ENCODE measurements around the gene ATP10A. TPM values are rescaled to one million over a fixed set of nuclear protein-coding genes. Genes with fewer than 3 reads are reported as not detected.

Gene ATP10A
- polyA plus RNA-seq, 1 donor (not counting 4 experiments of a cell fraction or from before 2014, with no cell fraction given) = not detected

DNA sequence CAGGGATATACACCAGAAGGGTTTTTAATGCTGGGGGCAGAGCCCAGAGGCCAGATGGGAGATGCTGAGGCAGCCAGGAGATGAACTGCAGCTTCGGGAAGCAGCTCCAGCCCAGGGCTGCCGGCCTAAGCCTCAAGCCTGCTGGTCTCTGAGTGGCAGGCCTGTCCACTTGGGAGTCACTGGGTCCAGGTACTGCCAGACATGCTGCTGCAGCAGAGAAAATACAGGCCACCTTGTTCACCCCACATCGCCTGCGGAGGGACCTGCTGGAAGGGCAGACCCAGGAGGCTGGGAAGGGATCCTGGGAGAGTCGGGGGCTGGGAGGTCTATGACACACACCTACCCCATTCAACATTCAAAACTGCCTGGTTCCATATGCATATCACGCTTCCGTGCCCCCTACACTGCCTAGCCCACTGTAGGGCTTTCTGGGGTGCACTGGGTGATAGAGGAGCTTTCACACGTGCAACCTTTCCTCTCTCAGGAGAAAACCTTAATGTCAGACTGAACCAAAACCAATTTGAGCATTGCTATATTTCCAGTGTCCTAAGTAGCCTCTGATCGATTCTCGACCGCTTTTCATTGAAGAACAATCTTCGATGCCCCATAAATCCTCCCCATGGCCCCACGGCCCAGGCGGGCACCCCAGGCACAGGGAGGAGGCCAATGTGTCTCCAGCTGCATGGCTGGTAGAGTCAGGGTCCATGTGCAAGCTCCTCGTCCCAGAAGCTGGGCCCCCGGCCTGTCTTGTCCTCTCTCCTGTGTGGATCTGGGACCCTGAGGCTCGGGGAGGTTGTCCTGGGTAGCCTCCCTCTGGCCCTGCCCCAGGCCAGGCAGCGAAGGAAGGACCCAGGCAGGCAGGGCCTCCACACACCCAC is 147.4 kb downstream of the ATP10A start:
- Histone ChIP-seq H2AFZ (ENCODE audit: control insufficient read depth, low read length) (no peak overlapping the region), H3K27me3 (ENCODE audit: control insufficient read depth, extremely low read depth, insufficient read depth, low read length) (no peaks in the 10 kb centered on the region), H3K9me1 (ENCODE audit: control insufficient read depth, extremely low read depth, insufficient read depth, low read length) (no peaks in the 10 kb centered on the region), H4K20me1 (ENCODE audit: control insufficient read depth, extremely low read depth, insufficient read depth, low read length) (no peaks in the 10 kb centered on the region), H3K79me2 (ENCODE audit: control insufficient read depth, insufficient read depth, low read length) (no peaks in the 10 kb centered on the region), H3K4me1 (ENCODE audit: control insufficient read depth, extremely low read depth, insufficient read depth, low read length) (no peaks in the 10 kb centered on the region), H3K27ac (ENCODE audit: control insufficient read depth, insufficient read depth, low read length) (no peak overlapping the region), H3K9ac (ENCODE audit: control insufficient read depth, extremely low read depth, insufficient read depth, low read length) (no peak overlapping the region), H3K36me3 (ENCODE audit: control insufficient read depth in 2 of 2, extremely low read depth in 1 of 2, insufficient read depth in 2 of 2, low read length in 2 of 2) (no peaks in the 10 kb centered on the region), H3K4me2 (ENCODE audit: control insufficient read depth, extremely low read depth, insufficient read depth, low read depth, low read length) (no peak overlapping the region), H3K4me3 (ENCODE audit: control insufficient read depth in 2 of 3, extremely low read depth in 1 of 3, insufficient read depth in 2 of 3, low read depth in 1 of 3, low read length in 3 of 3) (no peak overlapping the region), H3K9me3 (ENCODE audit: control insufficient read depth, low read depth, low read length) (peaks cover 15% of the 10 kb centered on the region)
- DNase-seq (ENCODE audit: low read depth, low spot score) (no peak), FAIRE-seq (no peak)
- dilution Hi-C loops (cut with MboI; ENCODE audit: extremely low pct_ligation_motif_present, low sequenced_read_pairs) = no loop called here
- TF ChIP-seq EZH2 (IDR thresholded peaks at IDR 0.05; ENCODE audit: low read length) = no peak
- TF ChIP-seq, protein P1, sequence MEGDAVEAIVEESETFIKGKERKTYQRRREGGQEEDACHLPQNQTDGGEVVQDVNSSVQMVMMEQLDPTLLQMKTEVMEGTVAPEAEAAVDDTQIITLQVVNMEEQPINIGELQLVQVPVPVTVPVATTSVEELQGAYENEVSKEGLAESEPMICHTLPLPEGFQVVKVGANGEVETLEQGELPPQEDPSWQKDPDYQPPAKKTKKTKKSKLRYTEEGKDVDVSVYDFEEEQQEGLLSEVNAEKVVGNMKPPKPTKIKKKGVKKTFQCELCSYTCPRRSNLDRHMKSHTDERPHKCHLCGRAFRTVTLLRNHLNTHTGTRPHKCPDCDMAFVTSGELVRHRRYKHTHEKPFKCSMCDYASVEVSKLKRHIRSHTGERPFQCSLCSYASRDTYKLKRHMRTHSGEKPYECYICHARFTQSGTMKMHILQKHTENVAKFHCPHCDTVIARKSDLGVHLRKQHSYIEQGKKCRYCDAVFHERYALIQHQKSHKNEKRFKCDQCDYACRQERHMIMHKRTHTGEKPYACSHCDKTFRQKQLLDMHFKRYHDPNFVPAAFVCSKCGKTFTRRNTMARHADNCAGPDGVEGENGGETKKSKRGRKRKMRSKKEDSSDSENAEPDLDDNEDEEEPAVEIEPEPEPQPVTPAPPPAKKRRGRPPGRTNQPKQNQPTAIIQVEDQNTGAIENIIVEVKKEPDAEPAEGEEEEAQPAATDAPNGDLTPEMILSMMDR (optimal IDR thresholded peaks at IDR 0.05 in 1 of 3, IDR thresholded peaks at IDR 0.05 in 1 of 3, conservative IDR thresholded peaks at IDR 0.05 in 1 of 3; ENCODE audit: extremely low read depth in 1 of 3, insufficient read depth in 2 of 3, low read length in 3 of 3) = no peak

DNA sequence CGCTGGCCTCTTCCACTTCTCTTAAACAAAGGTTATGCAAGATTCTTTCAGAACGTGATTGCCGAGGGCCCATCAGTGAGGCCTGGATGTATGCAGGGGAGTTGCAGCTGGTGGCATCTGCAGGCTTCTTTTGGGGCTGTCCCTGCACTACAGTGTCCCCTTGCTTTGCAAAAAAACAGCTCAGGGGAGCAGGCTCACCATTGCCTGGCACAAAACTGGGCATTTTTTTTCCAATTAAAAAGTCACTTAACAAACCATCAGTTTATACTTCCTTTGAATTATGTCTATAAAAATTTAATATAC is 148.6 kb downstream of the ATP10A start:
- Histone ChIP-seq H3K27ac (ENCODE audit: control insufficient read depth, insufficient read depth, low read length) (no peak overlapping the region), H3K4me1 (ENCODE audit: control insufficient read depth, extremely low read depth, insufficient read depth, low read length) (no peaks in the 10 kb centered on the region), H3K4me3 (ENCODE audit: control insufficient read depth in 2 of 3, extremely low read depth in 1 of 3, insufficient read depth in 2 of 3, low read depth in 1 of 3, low read length in 3 of 3) (no peak overlapping the region), H2AFZ (ENCODE audit: control insufficient read depth, low read length) (no peak overlapping the region), H3K27me3 (ENCODE audit: control insufficient read depth, extremely low read depth, insufficient read depth, low read length) (no peaks in the 10 kb centered on the region), H3K79me2 (ENCODE audit: control insufficient read depth, insufficient read depth, low read length) (no peaks in the 10 kb centered on the region), H3K9me3 (ENCODE audit: control insufficient read depth, low read depth, low read length) (peaks cover 21% of the 10 kb centered on the region), H3K4me2 (ENCODE audit: control insufficient read depth, extremely low read depth, insufficient read depth, low read depth, low read length) (no peak overlapping the region), H4K20me1 (ENCODE audit: control insufficient read depth, extremely low read depth, insufficient read depth, low read length) (no peaks in the 10 kb centered on the region), H3K9ac (ENCODE audit: control insufficient read depth, extremely low read depth, insufficient read depth, low read length) (no peak overlapping the region), H3K36me3 (ENCODE audit: control insufficient read depth in 2 of 2, extremely low read depth in 1 of 2, insufficient read depth in 2 of 2, low read length in 2 of 2) (no peaks in the 10 kb centered on the region), H3K9me1 (ENCODE audit: control insufficient read depth, extremely low read depth, insufficient read depth, low read length) (no peaks in the 10 kb centered on the region)
- no peak for DNase-seq (ENCODE audit: low read depth, low spot score)
- no peak for FAIRE-seq
- no peak for TF ChIP-seq EZH2 (IDR thresholded peaks at IDR 0.05; ENCODE audit: low read length)
- TF ChIP-seq, protein P1 (optimal IDR thresholded peaks at IDR 0.05 in 1 of 3, IDR thresholded peaks at IDR 0.05 in 1 of 3, conservative IDR thresholded peaks at IDR 0.05 in 1 of 3; ENCODE audit: extremely low read depth in 1 of 3, insufficient read depth in 2 of 3, low read length in 3 of 3) = no peak
- dilution Hi-C loops (cut with MboI; ENCODE audit: extremely low pct_ligation_motif_present, low sequenced_read_pairs) = no loop called here
